ENCODE results near the gene PEF1. TPM values are rescaled to one million over a fixed set of nuclear protein-coding genes. Genes with fewer than 3 reads are reported as not detected.

The PEF1 gene
- total and polyA plus RNA-seq, 2 of the 8 experiments (the other 6 are each of a cell fraction or from before 2014, with no cell fraction given), result 35.2 to 69.2 TPM

- TF ChIP-seq RAD21 (IDR thresholded peaks at IDR 0.05 in 1 of 2, conservative IDR thresholded peaks at IDR 0.05 in 1 of 2; ENCODE audit: low read depth in 2 of 2, low read length in 2 of 2), result no peak
- TF ChIP-seq RFX5 (IDR thresholded peaks at IDR 0.05; ENCODE audit: borderline replicate concordance, low read depth, low read length), result no peak
- no peak for TF ChIP-seq EP300 (IDR thresholded peaks at IDR 0.05; ENCODE audit: borderline replicate concordance in 1 of 2, low read depth in 2 of 2, low read length in 2 of 2)
- peak; percentile 74 for TF ChIP-seq MAX (IDR thresholded peaks at IDR 0.05)
- peak; percentile 96 for TF ChIP-seq ASH2L (IDR thresholded peaks at IDR 0.05; ENCODE audit: low read length)
- TF ChIP-seq EZH2 (IDR thresholded peaks at IDR 0.05; ENCODE audit: low read depth, low read length, severe bottlenecking), result no peak
- no peak for TF ChIP-seq RNF2 (IDR thresholded peaks at IDR 0.05; ENCODE audit: borderline replicate concordance, low read depth, low read length, missing control alignments, poor library complexity, severe bottlenecking)
- TF ChIP-seq BCL11A (IDR thresholded peaks at IDR 0.05; ENCODE audit: low read depth in 2 of 2, low read length in 2 of 2), result no peak
- TF ChIP-seq SIRT6 (IDR thresholded peaks at IDR 0.05; ENCODE audit: low read length), result no peak
- TF ChIP-seq CTCF (IDR thresholded peaks at IDR 0.05; ENCODE audit: control extremely low read depth in 1 of 3, insufficient read depth in 1 of 3, low read depth in 1 of 3, low read length in 3 of 3), result no peak
- TF ChIP-seq USF2 (IDR thresholded peaks at IDR 0.05; ENCODE audit: low read length), result no peak; the same call in 1 of the 2 replicates
- TF ChIP-seq SP1 (IDR thresholded peaks at IDR 0.05; ENCODE audit: low read depth, low read length), result peak; percentile 62; the same call in 1 of the 2 replicates
Measured at GRCh38 chr1:31644560-31645273, at the start of gene PEF1 (continued).
